ENCODE measurements around the gene ETS1.

The ETS1 gene

GRCh38 chr11:128515826-128516778 lies 71.3 kb downstream of the ETS1 start:
- no peak for DNase-seq

DNA sequence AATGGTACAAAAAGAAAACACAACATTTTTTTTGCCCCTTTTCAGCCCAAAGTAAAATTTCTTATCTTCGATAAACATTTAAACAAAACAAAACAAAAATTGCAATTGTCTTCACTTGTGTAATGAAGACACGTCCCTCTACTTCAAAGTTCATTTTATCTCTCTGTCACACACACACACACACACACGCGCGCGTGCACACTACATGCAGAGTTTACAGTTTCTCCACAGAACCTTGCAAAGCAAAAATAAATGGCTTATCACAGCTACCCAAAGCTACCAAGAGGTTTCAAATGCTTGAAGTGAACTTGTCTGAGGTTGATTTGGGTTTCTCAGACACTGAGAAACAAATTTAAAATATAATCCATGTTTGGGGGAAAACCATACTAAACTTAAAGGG lies 72.3 kb downstream of the ETS1 start:
- no peak for DNase-seq

- no peak for DNase-seq
Measured at GRCh38 chr11:128513915-128514681, 73.3 kb downstream of the ETS1 start.

DNA sequence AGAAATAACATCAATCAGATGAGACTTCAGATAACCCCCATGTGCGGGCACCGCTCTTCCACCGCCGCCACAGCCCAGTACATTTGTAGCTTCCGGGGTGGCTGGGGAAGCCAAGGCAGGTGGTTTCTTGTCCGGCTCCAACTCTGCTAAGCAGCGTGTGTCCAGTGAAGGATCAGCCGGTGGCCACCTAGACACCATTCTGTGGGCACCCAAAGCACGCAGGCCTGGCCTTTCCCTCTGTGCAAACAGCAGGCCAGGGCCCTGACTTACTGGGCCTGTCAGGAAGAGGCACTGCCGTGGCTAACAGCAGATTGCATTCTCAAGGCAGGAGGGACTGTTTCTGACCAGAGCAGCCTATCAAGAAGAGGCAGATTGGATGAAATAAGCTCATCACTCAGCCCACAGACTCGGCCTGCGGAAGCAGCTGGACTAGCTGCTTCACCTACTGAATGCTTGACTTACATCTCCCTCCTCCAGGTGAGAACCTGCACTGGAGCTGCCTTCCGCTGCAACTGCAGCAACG lies 74.8 kb downstream of the ETS1 start:
- DNase-seq: no peak

- no peak for DNase-seq
Measured at GRCh38 chr11:128511712-128512111, 75.6 kb downstream of the ETS1 start.

- no peak for DNase-seq
Measured at GRCh38 chr11:128509621-128510389, 77.6 kb downstream of the ETS1 start.

DNA sequence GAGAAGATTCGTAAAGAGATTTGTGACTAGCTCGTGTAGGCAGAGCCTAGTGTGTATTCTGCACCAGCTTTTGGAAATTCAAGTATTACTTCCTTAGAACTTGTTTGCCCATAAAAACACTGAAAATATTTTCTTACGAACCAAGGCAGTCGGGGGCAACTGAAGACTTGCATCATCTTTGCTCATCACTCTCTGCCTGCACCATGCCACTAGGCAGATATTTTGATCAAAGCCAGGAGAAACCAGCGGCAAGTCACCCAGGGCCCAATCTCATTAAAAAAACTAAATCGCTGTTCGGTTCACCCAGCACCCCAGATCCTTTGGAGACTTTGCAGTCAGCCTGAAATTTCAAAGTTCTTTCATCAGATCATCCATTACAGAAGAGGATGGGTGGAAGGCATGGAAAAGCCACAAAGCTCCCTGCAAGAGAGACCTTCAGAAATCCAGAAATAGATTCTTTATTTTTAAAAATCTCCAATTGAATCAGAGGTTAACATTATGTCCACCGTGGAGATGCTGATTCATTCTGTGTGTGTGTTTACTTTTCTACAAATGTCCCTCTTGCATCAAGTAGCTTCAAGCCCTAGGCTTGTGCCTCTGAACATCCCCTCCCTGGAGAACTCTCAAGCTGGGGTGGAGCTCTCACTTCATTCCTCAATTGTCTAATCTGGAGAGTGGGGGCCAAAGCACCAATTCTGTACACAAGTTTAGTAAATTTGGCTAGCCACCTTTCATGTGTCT lies 78.4 kb downstream of the ETS1 start:
- no peak for DNase-seq

DNA sequence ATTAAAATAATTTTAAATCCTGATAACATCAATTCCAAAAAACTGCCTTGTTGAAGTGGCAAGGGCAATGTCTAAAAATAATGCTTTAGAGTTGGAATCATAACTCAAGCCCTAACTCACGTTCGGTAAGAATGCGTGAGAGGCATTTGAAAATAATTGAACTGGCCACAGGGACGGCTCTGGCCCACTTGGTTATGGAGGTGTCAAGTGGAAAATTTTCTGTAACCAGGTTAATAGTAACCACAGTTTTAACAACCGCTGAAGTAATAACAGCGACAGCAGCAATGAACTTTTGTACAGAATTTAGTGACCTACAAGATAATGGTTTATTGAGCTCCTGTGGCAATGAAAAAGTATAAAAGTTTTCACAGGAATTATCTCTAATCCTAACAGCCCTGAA lies 79.4 kb downstream of the ETS1 start:
- DNase-seq: no peak

- peak; percentile 62 for DNase-seq
Measured at GRCh38 chr11:128506999-128507611, 80.3 kb downstream of the ETS1 start.

- DNase-seq: no peak
Measured at GRCh38 chr11:128506356-128506755, 81.0 kb downstream of the ETS1 start.

GRCh38 chr11:128505449-128506065 lies 81.8 kb downstream of the ETS1 start:
- DNase-seq: no peak

GRCh38 chr11:128504486-128504885 lies 82.9 kb downstream of the ETS1 start:
- DNase-seq: no peak

- DNase-seq: no peak
Measured at GRCh38 chr11:128503245-128503991, 83.9 kb downstream of the ETS1 start.

GRCh38 chr11:128502726-128503125 lies 84.6 kb downstream of the ETS1 start:
- DNase-seq: no peak

DNA sequence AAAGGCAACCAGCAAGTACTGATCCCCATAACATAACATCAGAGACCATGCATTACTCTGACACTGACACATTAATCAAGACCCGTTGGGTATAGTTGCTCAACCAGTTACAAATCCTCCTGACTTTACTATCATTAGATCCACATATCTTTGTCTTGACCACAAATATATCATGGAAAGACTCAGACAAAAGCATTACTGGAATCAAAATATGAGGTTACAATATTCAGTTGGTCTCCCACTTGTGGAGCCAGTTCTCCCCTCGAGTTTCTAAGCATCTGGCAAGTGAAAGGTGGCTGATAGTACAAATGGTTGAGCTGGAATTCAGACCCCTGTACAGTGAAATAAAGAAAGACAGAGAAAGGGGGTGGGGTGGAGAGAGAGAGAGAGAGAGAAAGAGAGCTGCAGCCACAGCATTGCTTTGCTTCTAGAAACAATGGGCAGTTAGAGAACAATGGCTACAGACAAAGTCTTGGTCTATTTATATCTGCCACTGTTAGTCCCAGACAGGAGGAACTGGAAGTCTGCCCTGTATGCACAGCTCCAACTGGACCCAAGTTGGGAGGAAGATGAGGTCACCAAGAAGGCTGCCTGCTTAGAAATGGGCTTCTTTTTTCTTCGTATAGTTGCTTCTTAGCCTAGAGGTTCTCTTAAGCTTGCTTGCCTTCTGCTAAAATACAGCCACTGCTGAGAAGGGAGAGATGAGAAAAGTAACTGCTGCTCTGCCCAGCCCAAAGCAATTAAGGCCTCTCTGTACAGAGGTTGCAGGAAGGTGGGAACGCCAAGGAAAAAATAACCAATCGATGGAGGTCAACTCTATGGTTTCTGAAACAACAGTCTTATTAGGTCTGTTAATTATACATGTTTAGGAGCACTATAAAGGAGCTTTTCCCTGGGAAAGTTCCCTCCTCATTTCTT lies 85.5 kb downstream of the ETS1 start:
- no peak for DNase-seq

GRCh38 chr11:128501008-128501407 lies 86.3 kb downstream of the ETS1 start:
- no peak for DNase-seq

DNA sequence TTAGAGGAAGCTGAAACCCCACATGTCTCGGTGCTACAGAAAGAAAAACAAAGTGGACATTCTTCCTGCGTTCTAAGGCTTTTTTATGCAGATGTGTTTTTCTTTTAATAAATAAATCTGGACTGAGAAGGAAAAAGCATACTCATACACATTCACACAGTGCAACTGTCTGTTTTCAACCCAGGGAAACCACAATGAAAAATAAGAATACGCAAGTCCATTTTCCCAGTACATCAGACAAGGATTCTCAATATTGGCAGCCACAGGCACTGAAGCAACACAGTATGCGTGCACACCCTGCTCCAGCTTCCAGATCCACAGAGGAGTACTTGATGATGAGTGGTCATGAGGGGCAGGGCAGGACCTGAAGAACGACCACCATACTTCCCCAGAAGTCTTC lies 86.9 kb downstream of the ETS1 start:
- no peak for DNase-seq

GRCh38 chr11:128499613-128500253 lies 87.6 kb downstream of the ETS1 start:
- DNase-seq: no peak

DNA sequence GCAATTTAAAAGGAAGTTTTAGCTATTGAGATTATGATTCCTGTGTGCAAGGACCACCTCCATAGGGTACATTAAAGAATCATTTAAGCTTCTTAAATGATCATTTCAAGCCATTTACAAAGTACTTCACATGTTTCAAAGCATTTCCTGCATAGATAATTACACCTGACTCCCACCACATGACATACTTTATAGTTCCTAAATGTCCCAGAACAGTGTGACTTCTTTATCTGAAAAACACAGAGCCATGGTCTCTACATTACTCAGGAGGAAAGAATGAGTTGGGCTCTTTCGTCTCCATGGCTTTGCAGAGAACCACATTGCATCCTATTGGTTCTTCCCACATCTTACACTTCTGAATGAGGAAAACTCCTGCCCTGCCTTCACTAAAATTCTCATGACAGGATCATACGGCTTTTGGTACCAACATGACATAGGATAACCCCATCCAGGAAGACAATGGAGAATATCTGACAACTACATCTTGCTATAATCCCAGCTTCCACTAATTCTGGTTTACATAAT lies 88.6 kb downstream of the ETS1 start:
- DNase-seq: no peak
